Omental fat pad (tissue), 4 donors: ENCODE measurements around the gene RASSF7. TPM values are rescaled to one million over a fixed set of nuclear protein-coding genes. Genes with fewer than 3 reads are reported as not detected.
A peak's percentile ranks its signal among the peaks of the same experiment; 100 is the strongest.

Experiments used
- ATAC-seq: fragments of 150-250 bp; one replicate; pipeline ENCODE4 v1.9.1; 2016; ENCODE audit warnings: mild to moderate bottlenecking, moderate library complexity; ENCODE audit not compliant: low FRiP score
- DNase-seq: peaks from one replicate; pipeline ENCODE4 v3.0.0-alpha.2; 2019; ENCODE audit warnings: low spot score
- CTCF ChIP-seq, 3 donors: fragments of 450-650 bp; IDR thresholded peaks; one replicate each; pipeline ENCODE4 v1.5.1; 2016 to 2017; ENCODE audit warnings: antibody characterized with exemption in 3 of 3, mild to moderate bottlenecking in 3 of 3, moderate library complexity in 2 of 3
- total RNA-seq, 4 donors: library from RNA; depleted of rRNA; stranded (reverse); fragments of >200 nt; gene quantifications; one replicate each; pipeline ENCODE4 v1.1.0, GENCODE V29; 2016

Gene RASSF7
- total RNA-seq, 4 donors from 2014 or later, result 9.1 to 31.8 (median 13.4) TPM

- no peak for TF ChIP-seq CTCF (IDR thresholded peaks at IDR 0.05)
- no peak for ATAC-seq
- no peak for DNase-seq
Observed at GRCh38 chr11:553988-554340, 6.8 kb upstream of the RASSF7 start.

GRCh38 chr11:554428-555226, 6.1 kb upstream of the RASSF7 start:
- DNase-seq (no peak), ATAC-seq (peak; percentile 33)
- no peak for TF ChIP-seq CTCF (IDR thresholded peaks at IDR 0.05)

- DNase-seq (no peak), ATAC-seq (no peak)
- TF ChIP-seq CTCF (IDR thresholded peaks at IDR 0.05), result no peak
Observed at GRCh38 chr11:555227-555779, 5.5 kb upstream of the RASSF7 start.

- no peak for TF ChIP-seq CTCF (IDR thresholded peaks at IDR 0.05)
- DNase-seq, result no peak
- no peak for ATAC-seq
Observed at GRCh38 chr11:555780-556661, 4.7 kb upstream of the RASSF7 start.

GRCh38 chr11:556662-557256, 4.0 kb upstream of the RASSF7 start:
- no peak for TF ChIP-seq CTCF (IDR thresholded peaks at IDR 0.05)
- DNase-seq (no peak), ATAC-seq (no peak)

GRCh38 chr11:557328-558132, 3.2 kb upstream of the RASSF7 start:
- ATAC-seq (no peak), DNase-seq (no peak)
- no peak for TF ChIP-seq CTCF (IDR thresholded peaks at IDR 0.05)
